ENCODE measurements around the gene DHRS1.

DNA sequence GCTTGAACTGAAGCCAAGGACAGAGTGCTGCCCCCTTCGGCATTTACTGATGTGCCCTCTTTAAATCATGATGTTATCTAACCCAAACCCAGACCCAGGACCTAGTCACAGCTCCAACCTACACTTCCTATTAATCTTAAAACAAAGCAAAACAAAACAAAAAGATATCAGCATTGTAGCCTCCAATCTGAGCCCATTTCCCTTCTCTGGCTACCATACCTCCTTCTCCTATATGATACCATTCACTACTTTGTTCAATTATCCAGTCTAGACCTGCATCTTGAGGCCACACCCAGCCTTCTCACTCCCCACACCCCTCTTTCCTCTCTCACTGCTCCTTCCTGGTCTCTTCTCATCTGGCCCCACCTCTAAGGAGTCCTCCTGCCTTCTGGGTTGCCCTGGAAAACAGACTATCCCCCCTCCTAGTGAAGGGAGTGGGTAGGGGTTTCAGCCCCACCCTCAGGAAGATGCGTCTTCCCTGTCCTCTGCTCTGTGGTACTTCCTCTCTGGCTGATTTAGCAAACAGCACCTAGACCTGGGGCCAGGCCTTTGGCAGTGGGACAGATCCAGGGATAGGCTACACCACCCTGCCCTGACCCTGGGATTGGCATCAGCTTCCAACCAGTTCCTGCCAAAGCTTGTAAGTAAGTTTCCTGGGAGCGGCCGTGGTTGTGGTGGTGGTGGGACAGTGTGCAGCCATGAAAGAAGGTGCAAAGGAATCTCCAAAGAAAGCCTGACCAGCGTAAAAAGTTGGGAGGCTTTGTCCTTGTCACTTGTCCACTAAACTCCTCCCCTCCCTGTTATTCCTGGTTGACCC is 15.0 kb upstream of the DHRS1 start:
- TF ChIP-seq EZH2 (IDR thresholded peaks at IDR 0.05; ENCODE audit: low read depth) (no peak), CTCF (conservative IDR thresholded peaks at IDR 0.05) (no peak)

Data from PC-9 (cell line).